HFFc6 (cell line): Measurements from ENCODE around the gene CEMIP2. TPM values are rescaled to one million over a fixed set of nuclear protein-coding genes. Genes with fewer than 3 reads are reported as not detected.

Source experiments
- DNase-seq: peaks from one replicate; pipeline ENCODE4 v3.0.0-alpha.2; 2018
- H3K27ac Mint-ChIP-seq: 2 replicates; pipeline ENCODE4 v1.8.0; 2020; ENCODE audit warnings: mild to moderate bottlenecking, mixed read lengths
- H3K27me3 Mint-ChIP-seq: 2 replicates; pipeline ENCODE4 v1.8.0; 2021; ENCODE audit warnings: mild to moderate bottlenecking, moderate library complexity, mixed read lengths; ENCODE audit not compliant: insufficient read depth
- H3K36me3 Mint-ChIP-seq: 2 replicates; pipeline ENCODE4 v1.8.0; 2021; ENCODE audit warnings: low read depth, mixed read lengths
- H3K4me1 Mint-ChIP-seq: 2 replicates; pipeline ENCODE4 v1.8.0; 2020; ENCODE audit warnings: low read depth, mixed read lengths
- H3K4me3 Mint-ChIP-seq: 2 replicates; pipeline ENCODE4 v1.8.0; 2020; ENCODE audit warnings: mild to moderate bottlenecking, moderate library complexity, mixed read lengths
- H3K9me3 Mint-ChIP-seq: 2 replicates; pipeline ENCODE4 v1.8.0; 2020; ENCODE audit warnings: mild to moderate bottlenecking, mixed read lengths
- total RNA-seq, 6 experiments: library from RNA; stranded (reverse); fragmentation: NEBNext Ultra II Directional; extraction: Animal tissue kit (Norgen Biotek cat#: 25700); gene quantifications; 2 replicates in 1 of 6; 3 replicates in 5 of 6; pipeline ENCODE4 v1.2.3, GENCODE V29; 2021
- TF ChIP-seq, protein P1 (sequence below): fragments of 200-600 bp; sonication (generic); IDR thresholded peaks from 2 replicates; pipeline ENCODE4 v1.5.0; 2021; ENCODE audit warnings: antibody characterized with exemption, mild to moderate bottlenecking

CEMIP2 gene
- total RNA-seq, 6 experiments from 2014 or later, result 86.0 to 106 (median 92.1) TPM

DNA sequence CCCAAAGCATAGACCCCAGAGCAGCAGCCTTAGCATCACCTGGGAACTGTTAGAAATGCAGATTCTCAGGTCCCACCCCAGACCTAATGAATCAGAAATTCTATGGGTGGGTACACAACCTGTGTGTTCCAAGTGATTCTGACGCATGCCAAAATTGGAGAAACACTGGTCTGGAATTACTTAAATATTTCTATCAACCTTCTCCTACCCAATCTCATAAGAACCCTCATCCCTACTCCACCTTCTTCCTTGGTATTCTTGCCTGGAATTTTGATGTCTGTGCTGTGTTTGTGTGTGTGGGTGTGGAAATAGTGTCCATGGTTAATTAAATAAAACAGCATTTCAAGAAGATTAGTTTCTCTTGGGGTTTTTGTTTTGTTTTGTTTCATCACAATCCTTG lies 111.8 kb downstream of the CEMIP2 start:
- Mint-ChIP-seq H3K27ac (no peak overlapping the region), H3K4me1 (no peaks in the 10 kb centered on the region), H3K27me3 (peaks cover 20% of the 10 kb centered on the region), H3K4me3 (no peak overlapping the region), H3K36me3 (no peaks in the 10 kb centered on the region), H3K9me3 (peaks cover 6% of the 10 kb centered on the region; the same call in 1 of the 2 replicates)
- TF ChIP-seq, protein P1, sequence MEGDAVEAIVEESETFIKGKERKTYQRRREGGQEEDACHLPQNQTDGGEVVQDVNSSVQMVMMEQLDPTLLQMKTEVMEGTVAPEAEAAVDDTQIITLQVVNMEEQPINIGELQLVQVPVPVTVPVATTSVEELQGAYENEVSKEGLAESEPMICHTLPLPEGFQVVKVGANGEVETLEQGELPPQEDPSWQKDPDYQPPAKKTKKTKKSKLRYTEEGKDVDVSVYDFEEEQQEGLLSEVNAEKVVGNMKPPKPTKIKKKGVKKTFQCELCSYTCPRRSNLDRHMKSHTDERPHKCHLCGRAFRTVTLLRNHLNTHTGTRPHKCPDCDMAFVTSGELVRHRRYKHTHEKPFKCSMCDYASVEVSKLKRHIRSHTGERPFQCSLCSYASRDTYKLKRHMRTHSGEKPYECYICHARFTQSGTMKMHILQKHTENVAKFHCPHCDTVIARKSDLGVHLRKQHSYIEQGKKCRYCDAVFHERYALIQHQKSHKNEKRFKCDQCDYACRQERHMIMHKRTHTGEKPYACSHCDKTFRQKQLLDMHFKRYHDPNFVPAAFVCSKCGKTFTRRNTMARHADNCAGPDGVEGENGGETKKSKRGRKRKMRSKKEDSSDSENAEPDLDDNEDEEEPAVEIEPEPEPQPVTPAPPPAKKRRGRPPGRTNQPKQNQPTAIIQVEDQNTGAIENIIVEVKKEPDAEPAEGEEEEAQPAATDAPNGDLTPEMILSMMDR, result no peak
- DNase-seq, result no peak

DNA sequence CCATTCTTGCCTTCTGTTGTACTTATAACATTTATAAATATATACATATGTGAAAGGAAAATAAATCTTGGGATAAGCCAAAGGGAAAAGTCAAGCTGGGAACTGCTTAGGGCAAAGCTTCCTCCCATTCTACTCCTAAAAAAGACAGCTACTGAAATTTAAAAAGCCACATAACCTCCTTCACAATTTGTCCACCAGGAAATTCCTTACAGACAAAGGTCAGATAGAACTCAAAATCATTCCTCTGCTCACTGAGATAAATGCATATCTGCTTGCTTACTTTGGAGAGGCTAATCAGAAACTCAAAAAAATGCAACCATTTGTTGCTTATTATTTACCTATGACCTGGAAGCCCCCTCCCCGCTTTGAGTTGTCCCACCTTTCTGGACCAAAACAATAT lies 112.5 kb downstream of the CEMIP2 start:
- Mint-ChIP-seq H3K4me1 (no peaks in the 10 kb centered on the region), H3K9me3 (peaks cover 6% of the 10 kb centered on the region; the same call in 1 of the 2 replicates)

DNA sequence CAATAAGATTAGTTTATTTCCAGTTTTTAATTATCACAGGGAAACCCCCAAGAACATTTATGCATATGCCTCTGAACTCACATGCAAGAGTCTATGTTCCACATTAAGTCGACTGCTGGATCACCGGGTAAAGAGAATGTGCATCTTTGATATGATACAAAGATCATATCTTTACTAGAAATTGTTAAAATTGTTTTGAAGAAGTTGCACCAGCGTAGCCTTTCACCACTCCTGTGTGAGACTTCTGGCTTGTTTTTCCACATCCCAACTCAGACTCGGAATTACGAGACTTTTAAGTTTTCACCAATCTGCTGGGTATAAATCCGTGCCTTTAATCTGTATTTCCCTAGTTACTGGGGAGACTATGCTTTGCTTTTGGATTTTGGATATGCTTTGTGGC lies 113.2 kb downstream of the CEMIP2 start:
- Mint-ChIP-seq H3K4me1 (no peaks in the 10 kb centered on the region), H3K9me3 (peaks cover 6% of the 10 kb centered on the region; the same call in 1 of the 2 replicates), H3K27me3 (peaks cover 20% of the 10 kb centered on the region), H3K27ac (no peak overlapping the region), H3K4me3 (no peak overlapping the region), H3K36me3 (no peaks in the 10 kb centered on the region)
- TF ChIP-seq, protein P1, result no peak
- no peak for DNase-seq

More for the DNA sequence above, 112.5 kb downstream of the CEMIP2 start:
- no peak for DNase-seq
- no peak overlapping the region for H3K27ac Mint-ChIP-seq
- H3K36me3 Mint-ChIP-seq, result no peaks in the 10 kb centered on the region
- TF ChIP-seq, protein P1, result no peak
- no peak overlapping the region for H3K4me3 Mint-ChIP-seq
- peaks cover 20% of the 10 kb centered on the region for H3K27me3 Mint-ChIP-seq

DNA sequence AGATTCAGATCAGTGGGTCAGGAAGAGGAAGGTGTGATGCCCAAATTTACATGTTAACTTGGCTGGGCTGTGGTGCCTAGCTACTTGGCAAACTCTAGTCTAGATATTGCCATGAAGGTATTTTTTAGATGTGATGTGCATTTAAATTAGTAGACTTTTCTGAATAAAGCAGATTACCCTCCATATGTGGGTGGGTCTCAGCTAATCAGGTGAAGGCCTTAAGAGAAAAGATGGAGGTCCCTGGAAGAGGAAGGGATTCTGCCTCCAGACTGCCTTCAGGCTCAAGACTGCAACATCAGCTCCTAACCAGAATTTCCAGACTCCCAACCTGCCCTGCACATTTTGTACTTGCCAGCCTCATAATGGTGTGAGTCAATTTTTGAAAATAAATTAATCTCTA lies 115.8 kb downstream of the CEMIP2 start:
- Mint-ChIP-seq H3K4me3 (no peak overlapping the region), H3K27me3 (peaks cover 27% of the 10 kb centered on the region), H3K9me3 (peaks cover 4% of the 10 kb centered on the region; the same call in 1 of the 2 replicates), H3K4me1 (peaks cover 2% of the 10 kb centered on the region), H3K36me3 (no peaks in the 10 kb centered on the region), H3K27ac (no peak overlapping the region)
- DNase-seq, result no peak
- TF ChIP-seq, protein P1, result no peak

DNA sequence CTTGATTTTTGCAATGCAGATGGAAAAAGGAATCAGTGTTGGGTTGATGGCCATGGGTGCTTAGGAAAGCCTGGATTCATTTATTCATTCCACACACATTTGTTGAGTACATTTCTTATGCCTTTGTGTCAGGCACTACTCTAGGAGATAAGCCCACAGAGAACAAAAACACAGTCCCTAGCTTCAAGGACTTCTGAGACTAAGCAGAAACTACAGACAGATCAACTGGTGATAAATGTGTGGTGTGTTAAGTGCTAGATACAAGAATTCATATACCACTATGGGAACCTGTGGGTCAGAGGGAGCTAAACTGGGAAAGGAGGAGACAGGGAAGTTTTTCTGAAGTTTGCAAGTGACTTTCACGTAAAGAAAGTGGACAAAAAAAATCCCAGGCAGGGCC lies 119.9 kb downstream of the CEMIP2 start:
- no peak overlapping the region for H3K4me3 Mint-ChIP-seq
- H3K9me3 Mint-ChIP-seq, result no peaks in the 10 kb centered on the region
- H3K36me3 Mint-ChIP-seq, result no peaks in the 10 kb centered on the region
- TF ChIP-seq, protein P1, result no peak
- peaks cover 24% of the 10 kb centered on the region for H3K27me3 Mint-ChIP-seq
- no peak overlapping the region for H3K27ac Mint-ChIP-seq
- no peak for DNase-seq
- H3K4me1 Mint-ChIP-seq, result peaks cover 9% of the 10 kb centered on the region
